KMS-11 (cell line): ENCODE results near the gene SPATA33.
A peak's percentile ranks its signal among the peaks of the same experiment; 100 is the strongest.

Source experiments
- H2AFZ ChIP-seq: fragments of 200-600 bp; sonication (generic); 2 replicates; pipeline ENCODE4 v1.6.1; 2016; ENCODE audit warnings: antibody characterized with exemption, mixed run types, low read depth
- H3K27ac ChIP-seq: fragments of 200-600 bp; sonication (generic); 2 replicates; pipeline ENCODE4 v1.6.1; 2016; ENCODE audit warnings: mild to moderate bottlenecking, mixed run types
- H3K27me3 ChIP-seq: fragments of 200-600 bp; sonication (generic); 2 replicates; pipeline ENCODE4 v1.6.1; 2017; ENCODE audit warnings: mild to moderate bottlenecking, low read depth, mixed run types, moderate library complexity; ENCODE audit not compliant: insufficient read depth
- H3K36me3 ChIP-seq: fragments of 200-600 bp; sonication (generic); 2 replicates; pipeline ENCODE4 v1.6.1; 2017; ENCODE audit warnings: mild to moderate bottlenecking, mixed run types; ENCODE audit not compliant: insufficient read depth
- H3K4me1 ChIP-seq: fragments of 200-600 bp; sonication (generic); 2 replicates; pipeline ENCODE4 v1.6.1; 2016; ENCODE audit warnings: mild to moderate bottlenecking, low read depth, mixed run types; ENCODE audit not compliant: poor library complexity, severe bottlenecking
- H3K4me2 ChIP-seq: fragments of 200-600 bp; sonication (generic); 2 replicates; pipeline ENCODE4 v1.7.0; 2016; ENCODE audit warnings: mild to moderate bottlenecking, mixed run types
- H3K4me3 ChIP-seq: fragments of 200-600 bp; sonication (generic); IDR thresholded peaks from 2 replicates; pipeline ENCODE4 v1.6.1; 2017; ENCODE audit warnings: low read depth, low read length, mixed read lengths; ENCODE audit not compliant: insufficient read depth
- H3K79me2 ChIP-seq: fragments of 200-600 bp; sonication (generic); 2 replicates; pipeline ENCODE4 v1.6.1; 2016; ENCODE audit warnings: low read depth, mixed run types; ENCODE audit not compliant: insufficient read depth
- H3K9ac ChIP-seq: fragments of 200-600 bp; sonication (generic); 2 replicates; pipeline ENCODE4 v1.6.1; 2016; ENCODE audit warnings: mild to moderate bottlenecking, mixed run types
- H4K20me1 ChIP-seq: fragments of 200-600 bp; sonication (generic); 2 replicates; pipeline ENCODE4 v1.6.1; 2016; ENCODE audit warnings: mild to moderate bottlenecking, mixed run types; ENCODE audit not compliant: insufficient read depth
- CTCF ChIP-seq: fragments of 200-600 bp; sonication (generic); conservative IDR thresholded peaks from 2 replicates; pipeline ENCODE4 v1.6.1; 2017; ENCODE audit warnings: low read depth, mild to moderate bottlenecking, antibody characterized with exemption, low read length, moderate library complexity, mixed read lengths

Gene SPATA33

GRCh38 chr16:89613231-89613953 is 44.2 kb upstream of the SPATA33 start, which contains the start of gene DPEP1:
DPEP1 (plus strand) TSS chr16:89613642; CDS start chr16:89630411, 16,769 bp downstream.
- no peak within 1 kb of the TSS for H3K9ac ChIP-seq
- peaks cover 52% of the 10 kb centered on the region for H3K27me3 ChIP-seq
- no peaks in the 10 kb centered on the region for H4K20me1 ChIP-seq
- TF ChIP-seq CTCF = no peak
- H3K27ac ChIP-seq = no peak within 1 kb of the TSS
- H3K4me1 ChIP-seq = peaks cover 6% of the 10 kb centered on the region
- H2AFZ ChIP-seq = no peak within 1 kb of the TSS
- H3K4me3 ChIP-seq = no peak within 1 kb of the TSS
- no peaks in the 10 kb centered on the region for H3K36me3 ChIP-seq
- H3K4me2 ChIP-seq = no peak within 1 kb of the TSS
- no peaks in the 10 kb centered on the region for H3K79me2 ChIP-seq

- no peaks in the 10 kb centered on the region for H4K20me1 ChIP-seq
- no peak overlapping the region for H2AFZ ChIP-seq
- H3K79me2 ChIP-seq = no peaks in the 10 kb centered on the region
- no peak overlapping the region for H3K4me2 ChIP-seq
- H3K27ac ChIP-seq = no peak overlapping the region
- no peaks in the 10 kb centered on the region for H3K36me3 ChIP-seq
- H3K4me1 ChIP-seq = peaks cover 6% of the 10 kb centered on the region
- H3K9ac ChIP-seq = no peak overlapping the region
- peaks cover 48% of the 10 kb centered on the region for H3K27me3 ChIP-seq
- H3K4me3 ChIP-seq = no peak overlapping the region
- no peak for TF ChIP-seq CTCF
Observed at GRCh38 chr16:89613954-89614459, 43.6 kb upstream of the SPATA33 start.

GRCh38 chr16:89615176-89615575 is 42.5 kb upstream of the SPATA33 start:
- Histone ChIP-seq H3K9ac (no peak overlapping the region), H3K27me3 (peaks cover 43% of the 10 kb centered on the region), H2AFZ (no peak overlapping the region), H3K4me3 (no peak overlapping the region), H3K4me1 (peaks cover 6% of the 10 kb centered on the region), H3K79me2 (no peaks in the 10 kb centered on the region), H3K36me3 (no peaks in the 10 kb centered on the region), H3K4me2 (no peak overlapping the region), H3K27ac (no peak overlapping the region), H4K20me1 (no peaks in the 10 kb centered on the region)
- no peak for TF ChIP-seq CTCF

- H3K27ac ChIP-seq = no peak overlapping the region
- H3K9ac ChIP-seq = no peak overlapping the region
- no peaks in the 10 kb centered on the region for H3K36me3 ChIP-seq
- peaks cover 6% of the 10 kb centered on the region for H3K4me1 ChIP-seq
- peak; percentile 58 for TF ChIP-seq CTCF
- H3K79me2 ChIP-seq = no peaks in the 10 kb centered on the region
- H3K4me2 ChIP-seq = no peak overlapping the region
- H4K20me1 ChIP-seq = no peaks in the 10 kb centered on the region
- H2AFZ ChIP-seq = no peak overlapping the region
- peaks cover 43% of the 10 kb centered on the region for H3K27me3 ChIP-seq
- no peak overlapping the region for H3K4me3 ChIP-seq
Observed at GRCh38 chr16:89615596-89616090, 42.0 kb upstream of the SPATA33 start.
